Right lobe of liver (tissue), 6 donors: ENCODE measurements around the gene HNRNPA1. TPM values are rescaled to one million over a fixed set of nuclear protein-coding genes. Genes with fewer than 3 reads are reported as not detected.
"Not testable (repeated sequence)": the region's sequence is repeated elsewhere in the genome, so short reads cannot be mapped to it uniquely, and the experiment has no call there.

Experiments
- ATAC-seq, 4 donors: fragments of 200-7000 bp; cut with Tn5 transposase; one replicate each; pipeline ENCODE4 v1.9.1; 2020; ENCODE audit warnings: mild to moderate bottlenecking in 4 of 4, moderate library complexity in 4 of 4
- DNase-seq, 3 donors: peaks; one replicate each; pipeline ENCODE4 v3.0.0-alpha.2; 2020
- H3K27ac ChIP-seq, 3 donors: fragments of 200-600 bp; one replicate each; pipeline ENCODE4 v1.8.0; 2022
- H3K27me3 ChIP-seq, 2 donors: fragments of 200-600 bp; one replicate each; pipeline ENCODE4 v1.8.0; 2022
- H3K36me3 ChIP-seq, 4 donors: fragments of 200-600 bp; sonication (generic) in 1 of 4; one replicate each; pipeline versions ENCODE4 v1.5.1 to v1.8.0; 2017 to 2022; ENCODE audit warnings: control low read depth in 1 of 4
- H3K4me1 ChIP-seq, 4 donors: fragments of 200-600 bp; sonication (generic) in 1 of 4; one replicate each; pipeline versions ENCODE4 v1.5.1 to v1.8.0; 2017 to 2022; ENCODE audit warnings: control low read depth in 1 of 4
- H3K4me3 ChIP-seq, 3 donors: fragments of 200-600 bp; one replicate each; pipeline ENCODE4 v1.8.0; 2022
- H3K9me3 ChIP-seq, 4 donors: fragments of 200-600 bp; sonication (generic) in 1 of 4; one replicate each; pipeline versions ENCODE4 v1.5.1 to v1.8.0; 2017 to 2022; ENCODE audit warnings: control low read depth in 1 of 4
- CTCF ChIP-seq, 4 donors: fragments of 200-600 bp in 3 of 4; fragments of 450-650 bp in 1 of 4; IDR thresholded peaks; one replicate each; pipeline versions ENCODE4 v1.5.1 to v1.8.0; 2016 to 2022; ENCODE audit warnings: antibody characterized with exemption in 4 of 4, mild to moderate bottlenecking in 2 of 4
- POLR2A ChIP-seq: fragments of 450-650 bp; IDR thresholded peaks from one replicate; pipeline ENCODE4 v1.6.1; 2017; ENCODE audit warnings: antibody characterized with exemption, mild to moderate bottlenecking
- WGBS: methylation state at CpG from one replicate; pipeline ENCODE4 v1.1.6; 2018; ENCODE audit warnings: low coverage, low lambda C conversion rate; ENCODE audit not compliant: insufficient coverage; ENCODE audit errors: missing lambda C conversion rate; 5-methylcytosine and 5-hydroxymethylcytosine counted together
- intact Hi-C, 2 donors: fragments of 100-400 bp; cut with DNase I; formaldehyde crosslinking; loops; one replicate each; pipeline versions ENCODE4 v1.11.2 to v1.14.1; 2022
- total RNA-seq, 6 experiments: library from RNA; depleted of rRNA in 2 of 6; stranded (reverse); fragments of >200 nt in 2 of 6; fragmentation: NEBNext Ultra II Directional in 3 of 6; extraction: Animal tissue kit (Norgen Biotek cat#: 25700) in 3 of 6; gene quantifications; one replicate each; pipeline versions ENCODE4 v1.1.0 to v1.2.4, GENCODE V29; 2016 to 2023
- donor health status: DM: no; HTN: yes; CAD: no.
- donor health status: DM: no; HTN: no; CAD: no.
- donor health status: DM: no; HTN: no; CAD: no.
- donor health status: DM: no; HTN: yes; CAD: no.
- donor health status: DM: no; HTN: yes; CAD: no.

The HNRNPA1 gene
- total RNA-seq, 6 experiments from 2014 or later: 87.3 to 211 (median 161) TPM

GRCh38 chr12:54282949-54283593 lies 2.5 kb downstream of the HNRNPA1 start:
- ATAC-seq (no peak), DNase-seq (peak in 1 of 3 donors; percentile 36)
- Histone ChIP-seq H3K27ac (no peak overlapping the region), H3K4me3 (peak overlapping the region in 1 of 3 donors; percentile 0), H3K9me3 (no peaks in the 10 kb centered on the region), H3K27me3 (no peaks in the 10 kb centered on the region), H3K4me1 (peaks cover 0 to 50% (median 15%) of the 10 kb centered on the region in 4 donors), H3K36me3 (peaks cover 19 to 63% (median 50%) of the 10 kb centered on the region in 4 donors)
- intact Hi-C loops: no loop called here
- WGBS: 44% methylated on average over 9 of the region's 11 CpGs
- TF ChIP-seq POLR2A (no peak), CTCF (IDR thresholded peaks at IDR 0.05) (no peak)

GRCh38 chr12:54284070-54284780 lies 3.7 kb downstream of the HNRNPA1 start:
- DNase-seq, H3K27ac ChIP-seq, H3K9me3 ChIP-seq, intact Hi-C loops, H3K4me3 ChIP-seq, ATAC-seq, H3K27me3 ChIP-seq: not testable (repeated sequence)
- peaks cover 19 to 63% (median 50%) of the 10 kb centered on the region in 4 donors for H3K36me3 ChIP-seq
- H3K4me1 ChIP-seq: peaks cover 0 to 41% (median 11%) of the 10 kb centered on the region in 4 donors
- 43% methylated on average over 2 of the region's 2 CpGs for WGBS

- H3K27me3 ChIP-seq: no peaks in the 10 kb centered on the region
- 60% methylated on average over 4 of the region's 5 CpGs for WGBS
- DNase-seq (no peak), ATAC-seq (no peak)
- H3K4me1 ChIP-seq: peaks cover 0 to 41% (median 11%) of the 10 kb centered on the region in 4 donors
- no peak for TF ChIP-seq POLR2A
- TF ChIP-seq CTCF (IDR thresholded peaks at IDR 0.05): peak in 2 of 4 donors; percentile 5 to 13
- no peaks in the 10 kb centered on the region for H3K9me3 ChIP-seq
- no peak overlapping the region for H3K27ac ChIP-seq
- intact Hi-C loops: no loop called here
- no peak overlapping the region for H3K4me3 ChIP-seq
- H3K36me3 ChIP-seq: peaks cover 19 to 63% (median 50%) of the 10 kb centered on the region in 4 donors
These were observed 4.9 kb downstream of the HNRNPA1 start for GRCh38 chr12:54285150-54286041.

GRCh38 chr12:54286042-54287030 lies 5.8 kb downstream of the HNRNPA1 start:
- Histone ChIP-seq H3K27me3 (no peaks in the 10 kb centered on the region), H3K9me3 (no peaks in the 10 kb centered on the region), H3K27ac (no peak overlapping the region), H3K4me1 (peaks cover 0 to 41% (median 11%) of the 10 kb centered on the region in 4 donors), H3K36me3 (peaks cover 19 to 63% (median 50%) of the 10 kb centered on the region in 4 donors), H3K4me3 (no peak overlapping the region)
- intact Hi-C loops: no loop called here
- no peak for ATAC-seq
- DNase-seq: no peak
- TF ChIP-seq CTCF (IDR thresholded peaks at IDR 0.05) (no peak), POLR2A (no peak)
- WGBS: 58% methylated on average over 10 of the region's 12 CpGs
